Bronchial epithelial cell (primary cell): ENCODE results near the gene TRMU. TPM values are rescaled to one million over a fixed set of nuclear protein-coding genes. Genes with fewer than 3 reads are reported as not detected.
A peak's percentile ranks its signal among the peaks of the same experiment; 100 is the strongest.

Experiments
- DNase-seq: peaks from one replicate; pipeline ENCODE4 v3.0.0-alpha.2; 2010; ENCODE audit warnings: low read depth
- FAIRE-seq: peaks from 2 replicates; lab custom pipeline; 2011; peaks lifted over from hg19 to GRCh38; lab: Jason Lieb, UNC
- H3K27me3 ChIP-seq: 2 replicates; pipeline ENCODE4 v1.5.1; 2011; ENCODE audit warnings: low read length; ENCODE audit not compliant: control insufficient read depth, insufficient read depth
- H3K36me3 ChIP-seq: 2 replicates; pipeline ENCODE4 v1.5.1; 2011; ENCODE audit warnings: low read length; ENCODE audit not compliant: control insufficient read depth, insufficient read depth
- H3K4me3 ChIP-seq: 2 replicates; pipeline ENCODE4 v1.5.1; 2011; ENCODE audit warnings: mild to moderate bottlenecking, low read depth, low read length, control low read depth
- CTCF ChIP-seq: IDR thresholded peaks from 2 replicates; pipeline ENCODE4 v1.5.1; 2011; ENCODE audit warnings: mild to moderate bottlenecking, moderate library complexity, low read length, control low read depth, inconsistent platforms; ENCODE audit not compliant: insufficient read depth, severe bottlenecking
- total RNA-seq: library from RNA; depleted of rRNA; stranded (reverse); fragments of >200 nt; gene quantifications from 2 replicates; pipeline ENCODE4 v1.2.1, GENCODE V29; 2014

The TRMU gene
- total RNA-seq, 1 donor from 2014 or later: 38.7 TPM

GRCh38 chr22:46331496-46331895 lies 4.0 kb upstream of the TRMU start:
- peaks cover 3% of the 10 kb centered on the region for H3K36me3 ChIP-seq
- FAIRE-seq (no peak), DNase-seq (no peak)
- no peaks in the 10 kb centered on the region for H3K27me3 ChIP-seq
- no peak for TF ChIP-seq CTCF
- H3K4me3 ChIP-seq: no peak overlapping the region

GRCh38 chr22:46336119-46337078 lies 885 bp downstream of the TRMU start:
- H3K27me3 ChIP-seq: no peaks in the 10 kb centered on the region
- FAIRE-seq (peak; percentile 32), DNase-seq (peak; percentile 26)
- TF ChIP-seq CTCF: no peak
- H3K4me3 ChIP-seq: peak overlapping the region; percentile 81
- peaks cover 15% of the 10 kb centered on the region for H3K36me3 ChIP-seq

GRCh38 chr22:46337870-46338269 lies 2.4 kb downstream of the TRMU start:
- H3K36me3 ChIP-seq: peaks cover 18% of the 10 kb centered on the region
- H3K27me3 ChIP-seq: no peaks in the 10 kb centered on the region
- FAIRE-seq (no peak), DNase-seq (no peak)
- TF ChIP-seq CTCF: no peak
- no peak overlapping the region for H3K4me3 ChIP-seq

- H3K36me3 ChIP-seq: peaks cover 19% of the 10 kb centered on the region
- peak; percentile 23 for FAIRE-seq
- DNase-seq: no peak
- TF ChIP-seq CTCF: no peak
- H3K4me3 ChIP-seq: no peak overlapping the region
- H3K27me3 ChIP-seq: no peaks in the 10 kb centered on the region
Measured at GRCh38 chr22:46338636-46339035, 3.1 kb downstream of the TRMU start.

- no peak for TF ChIP-seq CTCF
- no peaks in the 10 kb centered on the region for H3K27me3 ChIP-seq
- H3K36me3 ChIP-seq: peaks cover 21% of the 10 kb centered on the region
- DNase-seq: no peak
- FAIRE-seq: no peak
- H3K4me3 ChIP-seq: no peak overlapping the region
Measured at GRCh38 chr22:46339956-46340355, 4.4 kb downstream of the TRMU start.
